ENCODE measurements around the gene COASY. TPM values are rescaled to one million over a fixed set of nuclear protein-coding genes. Genes with fewer than 3 reads are reported as not detected.

Gene COASY
- total and polyA plus RNA-seq, 2 donors from 2014 or later = 71.9 to 145 TPM

GRCh38 chr17:42517516-42517915 lies 44.4 kb upstream of the COASY start:
- Histone ChIP-seq H3K9ac (ENCODE audit: low read length in 3 of 3) (peak overlapping the region in 1 of 3 donors; percentile 70), H3K27ac (ENCODE audit: low read depth in 2 of 2, low read length in 2 of 2) (peak overlapping the region; percentile 91 to 96), H3K9me3 (ENCODE audit: control insufficient read depth in 2 of 3, insufficient read depth in 1 of 3, low read length in 3 of 3) (no peaks in the 10 kb centered on the region), H3K4me3 (ENCODE audit: low read length in 3 of 3) (no peak overlapping the region), H3K27me3 (ENCODE audit: control insufficient read depth, insufficient read depth, low read length) (no peaks in the 10 kb centered on the region), H3K36me3 (ENCODE audit: control insufficient read depth in 2 of 3, insufficient read depth in 3 of 3, low read length in 3 of 3) (peaks cover 2 to 35% (median 13%) of the 10 kb centered on the region in 3 donors), H3K4me1 (ENCODE audit: control insufficient read depth in 2 of 3, insufficient read depth in 2 of 3, low read depth in 1 of 3, low read length in 3 of 3) (peaks cover 19 to 69% (median 60%) of the 10 kb centered on the region in 3 donors)
- DNase-seq (peak; percentile 76 to 92 (median 83)), FAIRE-seq (no peak)
- peak; percentile 92 for TF ChIP-seq CTCF (IDR thresholded peaks at IDR 0.05; ENCODE audit: borderline replicate concordance, extremely low read depth, insufficient read depth)
- intact Hi-C loops (cut with DNase I) = loop anchor here (10.0 kb wide), 1 partner anchor 93 kb away; the partner anchor contains the start of gene CAVIN1

GRCh38 chr17:42518046-42518754 lies 43.7 kb upstream of the COASY start:
- Histone ChIP-seq H3K36me3 (ENCODE audit: control insufficient read depth in 2 of 3, insufficient read depth in 3 of 3, low read length in 3 of 3) (peaks cover 2 to 39% (median 13%) of the 10 kb centered on the region in 3 donors), H3K27ac (ENCODE audit: low read depth in 2 of 2, low read length in 2 of 2) (peak overlapping the region; percentile 91 to 96), H3K9ac (ENCODE audit: low read length in 3 of 3) (peak overlapping the region in 1 of 3 donors; percentile 70), H3K9me3 (ENCODE audit: control insufficient read depth in 2 of 3, insufficient read depth in 1 of 3, low read length in 3 of 3) (no peaks in the 10 kb centered on the region), H3K27me3 (ENCODE audit: control insufficient read depth, insufficient read depth, low read length) (no peaks in the 10 kb centered on the region), H3K4me1 (ENCODE audit: control insufficient read depth in 2 of 3, insufficient read depth in 2 of 3, low read depth in 1 of 3, low read length in 3 of 3) (peaks cover 19 to 74% (median 56%) of the 10 kb centered on the region in 3 donors), H3K4me3 (ENCODE audit: low read length in 3 of 3) (peak overlapping the region in 1 of 3 donors; percentile 10)
- intact Hi-C loops (cut with DNase I) = loop anchor here (10.0 kb wide), 1 partner anchor 93 kb away; the partner anchor contains the start of gene CAVIN1
- DNase-seq (peak in 2 of 5 donors; percentile 66 to 90), FAIRE-seq (no peak)
- TF ChIP-seq CTCF (IDR thresholded peaks at IDR 0.05; ENCODE audit: borderline replicate concordance, extremely low read depth, insufficient read depth) = no peak

- Histone ChIP-seq H3K4me1 (ENCODE audit: control insufficient read depth in 2 of 3, insufficient read depth in 2 of 3, low read depth in 1 of 3, low read length in 3 of 3) (peaks cover 19 to 68% (median 51%) of the 10 kb centered on the region in 3 donors), H3K9me3 (ENCODE audit: control insufficient read depth in 2 of 3, insufficient read depth in 1 of 3, low read length in 3 of 3) (no peaks in the 10 kb centered on the region), H3K9ac (ENCODE audit: low read length in 3 of 3) (peak overlapping the region in 2 of 3 donors; percentile 49 to 70), H3K27ac (ENCODE audit: low read depth in 2 of 2, low read length in 2 of 2) (peak overlapping the region; percentile 91 to 96), H3K4me3 (ENCODE audit: low read length in 3 of 3) (no peak overlapping the region), H3K27me3 (ENCODE audit: control insufficient read depth, insufficient read depth, low read length) (no peaks in the 10 kb centered on the region), H3K36me3 (ENCODE audit: control insufficient read depth in 2 of 3, insufficient read depth in 3 of 3, low read length in 3 of 3) (peaks cover 2 to 37% (median 13%) of the 10 kb centered on the region in 3 donors)
- DNase-seq (peak in 1 of 5 donors; percentile 55), FAIRE-seq (no peak)
- TF ChIP-seq CTCF (IDR thresholded peaks at IDR 0.05; ENCODE audit: borderline replicate concordance, extremely low read depth, insufficient read depth) = no peak
- intact Hi-C loops (cut with DNase I) = loop anchor here (10.0 kb wide), 1 partner anchor 94 kb away; the partner anchor contains the start of gene CAVIN1
These were observed 43.0 kb upstream of the COASY start for GRCh38 chr17:42518755-42519545.
